Measurements from ENCODE around the gene ANKRD36. TPM values are rescaled to one million over a fixed set of nuclear protein-coding genes. Genes with fewer than 3 reads are reported as not detected.
"Not testable (repeated sequence)": the region's sequence is repeated elsewhere in the genome, so short reads cannot be mapped to it uniquely, and the experiment has no call there.

Gene ANKRD36
- total RNA-seq (100 to 1,000 TPM in 1 of 2 donors, 10 to 100 TPM in 1; 57.2 to 132 TPM), polyA plus RNA-seq (ENCODE audit: insufficient read depth, low read depth, low replicate concordance) (7.3 TPM)
- long read RNA-seq, donor 1: 0 reads
- long read RNA-seq, donor 2: 0 reads

- peak within 1 kb of the TSS; percentile 90 for H3K27ac ChIP-seq
- peak; percentile 87 for DNase-seq
- WGBS, 2 donors: 0 to 1% methylated on average over 6 to 48 of the region's 74 CpGs
- H3K27me3 ChIP-seq; H3K9me3 ChIP-seq; intact Hi-C loops (cut with DNase I; ENCODE audit: low total_unique reads); H3K4me1 ChIP-seq; H3K36me3 ChIP-seq (ENCODE audit: low read depth, missing control alignments): not testable (repeated sequence)
- peak within 1 kb of the TSS; percentile 78 for H3K4me3 ChIP-seq
- TF ChIP-seq CTCF (IDR thresholded peaks at IDR 0.05): peak; percentile 24 to 62 (median 59)
Observed at GRCh38 chr2:97113050-97113881, at the start of gene ANKRD36. ANKRD36 (plus strand) TSS chr2:97113153; CDS start chr2:97113740, 587 bp downstream.

- 83 to 93% methylated on average over 4 to 5 of the region's 5 CpGs for whole genome bisulfite sequencing, 2 donors
- H3K27ac ChIP-seq; intact Hi-C loops (cut with DNase I; ENCODE audit: low total_unique reads): not testable (repeated sequence)
Observed at GRCh38 chr2:97066030-97066429, 46.9 kb upstream of the ANKRD36 start.

GRCh38 chr2:97067279-97068004, 45.5 kb upstream of the ANKRD36 start:
- no peak for DNase-seq
- TF ChIP-seq CTCF (IDR thresholded peaks at IDR 0.05) (no peak), POLR2A (IDR thresholded peaks at IDR 0.05) (no peak)
- Histone ChIP-seq H3K4me3 (no peak overlapping the region), H3K27ac (no peak overlapping the region), H3K9me3 (no peaks in the 10 kb centered on the region), H3K4me1 (no peaks in the 10 kb centered on the region), H3K27me3 (no peaks in the 10 kb centered on the region), H3K36me3 (ENCODE audit: low read depth, missing control alignments) (no peaks in the 10 kb centered on the region)
- WGBS, 2 donors: 78 to 79% methylated on average over 5 of the region's 5 CpGs
- intact Hi-C loops (cut with DNase I; ENCODE audit: low total_unique reads): no loop called here

More at GRCh38 chr2:97066030-97066429, 46.9 kb upstream of the ANKRD36 start:
- H3K4me1 ChIP-seq; H3K36me3 ChIP-seq (ENCODE audit: low read depth, missing control alignments); DNase-seq; H3K9me3 ChIP-seq; H3K4me3 ChIP-seq; H3K27me3 ChIP-seq: not testable (repeated sequence)

GRCh38 chr2:97068074-97068473, 44.9 kb upstream of the ANKRD36 start:
- H3K4me1 ChIP-seq: no peaks in the 10 kb centered on the region
- 98 to 100% methylated on average over 1 of the region's 1 CpG for WGBS, 2 donors

GRCh38 chr2:97068722-97069121, 44.2 kb upstream of the ANKRD36 start:
- not testable (repeated sequence) for H3K9me3 ChIP-seq

More at GRCh38 chr2:97068074-97068473, 44.9 kb upstream of the ANKRD36 start:
- Histone ChIP-seq H3K9me3 (no peaks in the 10 kb centered on the region), H3K4me3 (no peak overlapping the region), H3K27me3 (no peaks in the 10 kb centered on the region), H3K36me3 (ENCODE audit: low read depth, missing control alignments) (no peaks in the 10 kb centered on the region), H3K27ac (no peak overlapping the region)
- TF ChIP-seq POLR2A (IDR thresholded peaks at IDR 0.05): no peak
- TF ChIP-seq CTCF (IDR thresholded peaks at IDR 0.05): no peak
- no peak for DNase-seq
- intact Hi-C loops (cut with DNase I; ENCODE audit: low total_unique reads): no loop called here

GRCh38 chr2:97070915-97071314, 42.0 kb upstream of the ANKRD36 start:
- H3K4me1 ChIP-seq; DNase-seq; H3K4me3 ChIP-seq; H3K9me3 ChIP-seq; H3K27me3 ChIP-seq; H3K36me3 ChIP-seq (ENCODE audit: low read depth, missing control alignments); intact Hi-C loops (cut with DNase I; ENCODE audit: low total_unique reads); H3K27ac ChIP-seq: not testable (repeated sequence)
- WGBS, 2 donors: 76 to 89% methylated on average over 2 of the region's 3 CpGs

More at GRCh38 chr2:97068722-97069121, 44.2 kb upstream of the ANKRD36 start:
- H3K27me3 ChIP-seq; H3K4me3 ChIP-seq; DNase-seq; H3K36me3 ChIP-seq (ENCODE audit: low read depth, missing control alignments); H3K27ac ChIP-seq; H3K4me1 ChIP-seq; intact Hi-C loops (cut with DNase I; ENCODE audit: low total_unique reads): not testable (repeated sequence)
- WGBS, 2 donors: 64% methylated on average over 5 of the region's 5 CpGs; no CpG with 5 or more reads in 1 of the 2 donors

GRCh38 chr2:97077213-97077612, 35.7 kb upstream of the ANKRD36 start:
- intact Hi-C loops (cut with DNase I; ENCODE audit: low total_unique reads); H3K4me1 ChIP-seq; H3K9me3 ChIP-seq; H3K27ac ChIP-seq; H3K27me3 ChIP-seq; H3K4me3 ChIP-seq; DNase-seq; H3K36me3 ChIP-seq (ENCODE audit: low read depth, missing control alignments): not testable (repeated sequence)
- WGBS, 2 donors: 86 to 94% methylated on average over 8 of the region's 8 CpGs

GRCh38 chr2:97080855-97081254, 32.1 kb upstream of the ANKRD36 start:
- intact Hi-C loops (cut with DNase I; ENCODE audit: low total_unique reads); DNase-seq: not testable (repeated sequence)
- 60 to 70% methylated on average over 5 to 8 of the region's 10 CpGs for WGBS, 2 donors

More at GRCh38 chr2:97080855-97081254, 32.1 kb upstream of the ANKRD36 start:
- H3K36me3 ChIP-seq (ENCODE audit: low read depth, missing control alignments); H3K27me3 ChIP-seq; H3K9me3 ChIP-seq; H3K27ac ChIP-seq; H3K4me1 ChIP-seq; H3K4me3 ChIP-seq: not testable (repeated sequence)

Measured in testis (tissue), 5 donors.